Endothelial cell (in vitro differentiated cells): ENCODE measurements around the gene CUL3. TPM values are rescaled to one million over a fixed set of nuclear protein-coding genes. Genes with fewer than 3 reads are reported as not detected.
A peak's percentile ranks its signal among the peaks of the same experiment; 100 is the strongest.

Source experiments
- DNase-seq: peaks from one replicate; pipeline ENCODE4 v3.0.0; 2021; ENCODE audit warnings: low spot score
- H3K27ac Mint-ChIP-seq: one replicate; pipeline ENCODE4 v1.8.0; 2021; ENCODE audit warnings: mixed read lengths, inconsistent platforms; ENCODE audit not compliant: unreplicated experiment
- H3K27me3 Mint-ChIP-seq: one replicate; pipeline ENCODE4 v1.8.0; 2021; ENCODE audit warnings: mild to moderate bottlenecking, moderate library complexity, mixed read lengths, inconsistent platforms; ENCODE audit not compliant: unreplicated experiment
- H3K36me3 Mint-ChIP-seq: one replicate; pipeline ENCODE4 v1.8.0; 2021; ENCODE audit warnings: mild to moderate bottlenecking, low read depth, mixed read lengths, inconsistent platforms; ENCODE audit not compliant: unreplicated experiment
- H3K4me1 Mint-ChIP-seq: one replicate; pipeline ENCODE4 v1.8.0; 2021; ENCODE audit warnings: mild to moderate bottlenecking, mixed read lengths, inconsistent platforms; ENCODE audit not compliant: unreplicated experiment
- H3K4me3 Mint-ChIP-seq: one replicate; pipeline ENCODE4 v1.8.0; 2021; ENCODE audit warnings: mild to moderate bottlenecking, mixed read lengths, inconsistent platforms; ENCODE audit not compliant: unreplicated experiment
- H3K9me3 Mint-ChIP-seq: one replicate; pipeline ENCODE4 v1.8.0; 2021; ENCODE audit warnings: mixed read lengths, inconsistent platforms; ENCODE audit not compliant: unreplicated experiment
- total RNA-seq: library from RNA; stranded (reverse); fragmentation: NEBNext Ultra II Directional; extraction: Animal tissue kit (Norgen Biotek cat#: 25700); gene quantifications from one replicate; pipeline ENCODE4 v1.2.1, GENCODE V29; 2021; ENCODE audit not compliant: unreplicated experiment
- TF ChIP-seq, protein P1 (sequence below): fragments of 200-600 bp; sonication (generic); IDR thresholded peaks from one replicate; pipeline ENCODE4 v1.5.0; 2021; ENCODE audit warnings: antibody characterized with exemption; ENCODE audit not compliant: unreplicated experiment

Gene CUL3
- total RNA-seq, 1 donor from 2014 or later, result 138 TPM

DNA sequence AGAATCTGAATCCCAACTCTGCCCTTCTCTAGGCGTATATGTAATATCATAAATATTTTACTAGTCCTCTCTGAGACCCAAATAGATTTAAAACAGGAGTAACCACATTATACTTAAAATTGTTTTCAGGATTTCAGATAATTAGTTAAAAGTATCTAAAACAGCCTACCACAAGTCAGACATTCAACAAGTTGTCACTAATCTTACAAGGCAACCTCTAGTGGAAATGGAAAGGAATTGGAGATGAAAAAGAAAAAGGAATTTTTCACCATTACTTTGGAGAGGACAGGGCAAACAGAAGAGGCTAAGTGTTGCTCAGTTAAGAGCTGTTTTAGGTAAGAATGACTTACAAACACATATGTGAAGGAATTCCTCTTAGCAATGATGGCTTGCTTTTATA is 11.4 kb downstream of the CUL3 start:
- Mint-ChIP-seq H3K36me3 (no peaks in the 10 kb centered on the region), H3K27ac (peak overlapping the region; percentile 70), H3K4me3 (no peak overlapping the region), H3K9me3 (no peaks in the 10 kb centered on the region), H3K27me3 (peaks cover 4% of the 10 kb centered on the region), H3K4me1 (peaks cover 55% of the 10 kb centered on the region)
- no peak for DNase-seq
- TF ChIP-seq, protein P1, sequence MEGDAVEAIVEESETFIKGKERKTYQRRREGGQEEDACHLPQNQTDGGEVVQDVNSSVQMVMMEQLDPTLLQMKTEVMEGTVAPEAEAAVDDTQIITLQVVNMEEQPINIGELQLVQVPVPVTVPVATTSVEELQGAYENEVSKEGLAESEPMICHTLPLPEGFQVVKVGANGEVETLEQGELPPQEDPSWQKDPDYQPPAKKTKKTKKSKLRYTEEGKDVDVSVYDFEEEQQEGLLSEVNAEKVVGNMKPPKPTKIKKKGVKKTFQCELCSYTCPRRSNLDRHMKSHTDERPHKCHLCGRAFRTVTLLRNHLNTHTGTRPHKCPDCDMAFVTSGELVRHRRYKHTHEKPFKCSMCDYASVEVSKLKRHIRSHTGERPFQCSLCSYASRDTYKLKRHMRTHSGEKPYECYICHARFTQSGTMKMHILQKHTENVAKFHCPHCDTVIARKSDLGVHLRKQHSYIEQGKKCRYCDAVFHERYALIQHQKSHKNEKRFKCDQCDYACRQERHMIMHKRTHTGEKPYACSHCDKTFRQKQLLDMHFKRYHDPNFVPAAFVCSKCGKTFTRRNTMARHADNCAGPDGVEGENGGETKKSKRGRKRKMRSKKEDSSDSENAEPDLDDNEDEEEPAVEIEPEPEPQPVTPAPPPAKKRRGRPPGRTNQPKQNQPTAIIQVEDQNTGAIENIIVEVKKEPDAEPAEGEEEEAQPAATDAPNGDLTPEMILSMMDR, result no peak

DNA sequence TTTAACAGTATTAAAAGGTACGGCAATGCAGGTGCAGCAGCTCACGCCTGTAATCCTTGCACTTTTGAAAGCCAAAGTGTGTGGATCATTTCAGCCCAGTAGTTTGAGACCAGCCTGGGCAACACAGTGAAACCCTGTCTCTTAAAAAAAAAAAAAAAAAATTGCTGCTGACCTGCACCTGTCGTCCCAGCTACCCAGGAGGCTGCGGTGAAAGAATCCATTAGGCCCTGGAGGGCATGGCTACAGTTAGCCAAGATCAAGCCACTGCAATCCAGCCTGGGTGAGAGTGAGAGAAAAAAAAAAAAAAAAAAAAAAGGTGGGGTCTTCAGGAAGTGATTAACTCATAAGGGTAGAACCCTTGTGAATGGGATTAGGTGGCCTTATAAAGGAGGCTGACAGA is 12.8 kb downstream of the CUL3 start:
- DNase-seq, result no peak
- Mint-ChIP-seq H3K27ac (no peak overlapping the region), H3K36me3 (peaks cover 6% of the 10 kb centered on the region), H3K4me1 (peaks cover 61% of the 10 kb centered on the region), H3K27me3 (peaks cover 6% of the 10 kb centered on the region), H3K9me3 (no peaks in the 10 kb centered on the region), H3K4me3 (no peak overlapping the region)
- TF ChIP-seq, protein P1, result no peak

DNA sequence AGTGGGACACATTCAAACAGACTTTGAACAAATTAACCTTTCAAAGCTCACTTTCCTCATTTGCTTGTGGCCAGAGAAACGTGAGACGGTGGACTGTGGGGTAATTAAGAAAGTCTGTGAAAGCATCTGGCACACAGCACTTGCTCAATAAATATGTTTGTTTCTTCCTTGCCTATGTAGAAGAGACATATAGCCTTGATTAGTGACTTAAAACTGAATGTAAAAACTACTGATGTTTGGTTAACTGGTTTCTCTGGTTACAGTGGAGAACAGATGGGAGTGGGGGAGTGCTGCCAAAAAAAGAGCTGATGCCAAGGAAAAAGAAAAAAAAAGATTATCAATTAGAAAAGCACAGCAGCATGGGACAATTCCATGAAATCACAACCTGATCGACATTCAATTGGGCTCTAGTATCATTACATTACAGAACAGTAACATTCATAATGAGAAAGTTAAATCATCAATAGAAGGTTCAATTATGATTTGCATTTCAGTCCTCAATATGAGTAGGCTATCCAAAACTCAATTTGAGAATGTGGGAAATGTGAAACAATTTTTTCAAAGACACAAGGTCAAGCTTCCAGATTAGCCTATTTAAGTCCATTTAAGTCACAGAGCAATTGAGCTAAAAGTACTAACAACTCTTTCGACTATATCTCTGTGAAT is 14.7 kb downstream of the CUL3 start:
- H3K4me3 Mint-ChIP-seq, result no peak overlapping the region
- H3K27ac Mint-ChIP-seq, result peak overlapping the region; percentile 71
- peaks cover 9% of the 10 kb centered on the region for H3K36me3 Mint-ChIP-seq
- H3K27me3 Mint-ChIP-seq, result peaks cover 6% of the 10 kb centered on the region
- no peaks in the 10 kb centered on the region for H3K9me3 Mint-ChIP-seq
- TF ChIP-seq, protein P1, result no peak
- DNase-seq, result no peak
- H3K4me1 Mint-ChIP-seq, result peaks cover 64% of the 10 kb centered on the region

DNA sequence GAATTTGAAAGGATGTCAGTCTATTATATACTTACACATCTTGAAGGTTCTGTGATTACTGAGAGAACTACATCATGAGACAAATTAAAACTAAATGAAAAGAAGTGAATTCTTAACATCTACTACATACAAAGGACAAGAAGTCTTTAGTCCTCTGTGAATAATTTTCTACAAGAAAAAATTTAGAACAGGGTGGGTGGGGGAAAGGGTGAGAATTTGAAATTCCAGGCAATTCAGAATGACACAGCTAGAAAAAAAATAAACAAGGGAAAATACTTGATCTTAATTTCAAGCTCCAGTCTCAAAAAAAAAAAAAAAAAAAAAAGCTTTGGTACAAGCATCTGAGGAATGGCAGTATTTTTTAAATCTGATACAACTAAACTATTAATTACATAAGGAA is 15.5 kb downstream of the CUL3 start:
- Mint-ChIP-seq H3K4me3 (no peak overlapping the region), H3K9me3 (no peaks in the 10 kb centered on the region), H3K27ac (no peak overlapping the region), H3K36me3 (peaks cover 13% of the 10 kb centered on the region), H3K27me3 (peaks cover 7% of the 10 kb centered on the region), H3K4me1 (peaks cover 62% of the 10 kb centered on the region)
- TF ChIP-seq, protein P1, result no peak
- no peak for DNase-seq

DNA sequence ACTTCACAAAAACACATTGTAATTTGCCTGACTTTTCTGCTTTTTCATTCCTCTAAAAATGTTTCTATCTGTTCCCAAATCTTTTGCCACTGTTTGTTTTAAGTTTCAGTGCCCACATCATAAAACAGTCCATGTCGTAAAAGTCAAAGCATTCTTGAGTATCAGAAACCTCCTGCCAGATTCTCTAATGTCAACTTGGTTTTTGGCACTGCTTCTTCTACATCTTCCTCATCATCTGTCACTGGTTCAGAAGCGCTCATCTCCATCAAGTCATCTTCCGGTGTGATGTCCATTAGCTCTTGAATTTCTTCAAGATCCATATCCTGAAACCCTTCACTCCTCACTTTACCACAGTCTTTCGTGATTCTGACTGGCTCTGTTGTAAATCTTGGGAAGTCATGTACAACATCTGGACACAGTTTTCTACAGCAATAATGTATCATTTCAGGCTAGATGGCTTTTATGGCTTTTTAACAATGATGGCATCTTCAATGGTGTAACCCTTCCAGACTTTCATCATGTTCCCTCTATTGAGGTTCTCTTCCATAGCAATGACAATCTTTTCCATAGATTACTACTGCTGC is 19.6 kb downstream of the CUL3 start:
- Mint-ChIP-seq H3K27ac (no peak overlapping the region), H3K9me3 (no peaks in the 10 kb centered on the region), H3K4me3 (peak overlapping the region; percentile 7), H3K36me3 (peaks cover 13% of the 10 kb centered on the region), H3K4me1 (peaks cover 39% of the 10 kb centered on the region), H3K27me3 (peaks cover 7% of the 10 kb centered on the region)
- DNase-seq, result no peak
- TF ChIP-seq, protein P1, result no peak
